Measurements from ENCODE around the gene RBM4.
A peak's percentile ranks its signal among the peaks of the same experiment; 100 is the strongest.
"Not testable (repeated sequence)": the region's sequence is repeated elsewhere in the genome, so short reads cannot be mapped to it uniquely, and the experiment has no call there.

The RBM4 gene

GRCh38 chr11:66617155-66617834, 21.2 kb upstream of the RBM4 start:
- DNase-seq: no peak

- DNase-seq: peak; percentile 22
These were observed 19.4 kb upstream of the RBM4 start for GRCh38 chr11:66619080-66619554.

GRCh38 chr11:66624450-66624849, 14.1 kb upstream of the RBM4 start:
- no peak for DNase-seq

GRCh38 chr11:66625041-66625751, 13.3 kb upstream of the RBM4 start:
- no peak for DNase-seq

GRCh38 chr11:66625752-66626149, 12.8 kb upstream of the RBM4 start:
- DNase-seq: no peak

- no peak for DNase-seq
These were observed 12.1 kb upstream of the RBM4 start for GRCh38 chr11:66626382-66626781.

GRCh38 chr11:66626926-66627325, 11.6 kb upstream of the RBM4 start:
- no peak for DNase-seq

GRCh38 chr11:66628061-66628603, 10.4 kb upstream of the RBM4 start:
- no peak for DNase-seq

- no peak for DNase-seq
These were observed 9.1 kb upstream of the RBM4 start for GRCh38 chr11:66629356-66629755.

- no peak for DNase-seq
These were observed 6.6 kb upstream of the RBM4 start for GRCh38 chr11:66631883-66632282.

GRCh38 chr11:66632952-66633351, 5.6 kb upstream of the RBM4 start:
- DNase-seq: no peak

- no peak for DNase-seq
These were observed 2.1 kb upstream of the RBM4 start for GRCh38 chr11:66636411-66636810.

GRCh38 chr11:66637557-66638176, 836 bp upstream of the RBM4 start:
- DNase-seq: no peak

GRCh38 chr11:66639066-66639813, 737 bp downstream of the RBM4 start:
- DNase-seq: no peak

- not testable (repeated sequence) for DNase-seq
These were observed 1.4 kb downstream of the RBM4 start for GRCh38 chr11:66639814-66640340.

GRCh38 chr11:66641834-66642233, 3.3 kb downstream of the RBM4 start:
- no peak for DNase-seq

- no peak for DNase-seq
These were observed 5.4 kb downstream of the RBM4 start for GRCh38 chr11:66643745-66644437.

GRCh38 chr11:66646828-66647227, 8.3 kb downstream of the RBM4 start:
- DNase-seq: no peak

- no peak for DNase-seq
These were observed 11.4 kb downstream of the RBM4 start for GRCh38 chr11:66649903-66650302.

- peak; percentile 19 for DNase-seq
These were observed 12.5 kb downstream of the RBM4 start for GRCh38 chr11:66651016-66651415.

- no peak for DNase-seq
These were observed 14.1 kb downstream of the RBM4 start for GRCh38 chr11:66652651-66653050.

- peak; percentile 36 for DNase-seq
These were observed 14.6 kb downstream of the RBM4 start for GRCh38 chr11:66653123-66653522.

Data from NCI-H226 (cell line).